ENCODE measurements around the gene SLC8A1.

SLC8A1 gene

DNA sequence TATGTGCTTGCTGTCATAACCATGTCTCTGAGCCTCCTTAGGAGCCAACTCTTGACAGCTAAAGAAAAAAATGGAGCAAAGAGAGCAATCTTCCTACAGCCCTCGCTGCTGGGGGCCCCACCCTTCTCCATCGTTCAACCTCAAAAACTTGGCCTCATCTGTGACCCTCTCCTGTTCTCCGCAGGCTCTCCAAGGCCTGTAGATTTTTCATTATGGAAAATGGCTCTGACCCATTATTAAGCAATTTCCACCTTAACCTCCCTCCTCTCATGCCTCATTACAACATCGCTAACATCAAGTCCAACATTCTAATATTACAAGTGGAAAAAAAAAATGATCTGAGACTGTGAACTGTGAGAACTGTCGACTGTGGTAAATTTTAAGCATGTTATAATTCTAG is 98.7 kb downstream of the SLC8A1 start:
- DNase-seq (ENCODE audit: low read depth): no peak

DNA sequence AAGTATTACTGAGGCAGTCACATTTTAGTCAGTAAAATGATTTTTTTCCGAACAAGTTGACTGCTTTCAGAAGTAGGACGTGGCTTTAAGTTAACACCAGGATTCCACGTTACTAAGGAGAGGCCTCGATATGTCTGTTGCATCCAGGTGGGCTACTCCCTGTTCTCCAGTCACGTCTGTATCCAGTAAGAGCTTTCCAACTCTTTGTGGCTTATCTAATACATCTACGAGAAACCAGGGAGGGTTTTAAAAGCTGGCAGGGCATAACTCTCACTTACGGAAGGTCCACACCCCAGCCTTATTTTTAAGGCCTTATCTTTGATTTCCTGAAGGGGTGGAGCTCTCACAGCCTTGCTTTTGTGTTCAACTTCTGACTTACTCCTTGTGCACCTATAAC is 99.2 kb downstream of the SLC8A1 start:
- DNase-seq (ENCODE audit: low read depth): no peak

DNA sequence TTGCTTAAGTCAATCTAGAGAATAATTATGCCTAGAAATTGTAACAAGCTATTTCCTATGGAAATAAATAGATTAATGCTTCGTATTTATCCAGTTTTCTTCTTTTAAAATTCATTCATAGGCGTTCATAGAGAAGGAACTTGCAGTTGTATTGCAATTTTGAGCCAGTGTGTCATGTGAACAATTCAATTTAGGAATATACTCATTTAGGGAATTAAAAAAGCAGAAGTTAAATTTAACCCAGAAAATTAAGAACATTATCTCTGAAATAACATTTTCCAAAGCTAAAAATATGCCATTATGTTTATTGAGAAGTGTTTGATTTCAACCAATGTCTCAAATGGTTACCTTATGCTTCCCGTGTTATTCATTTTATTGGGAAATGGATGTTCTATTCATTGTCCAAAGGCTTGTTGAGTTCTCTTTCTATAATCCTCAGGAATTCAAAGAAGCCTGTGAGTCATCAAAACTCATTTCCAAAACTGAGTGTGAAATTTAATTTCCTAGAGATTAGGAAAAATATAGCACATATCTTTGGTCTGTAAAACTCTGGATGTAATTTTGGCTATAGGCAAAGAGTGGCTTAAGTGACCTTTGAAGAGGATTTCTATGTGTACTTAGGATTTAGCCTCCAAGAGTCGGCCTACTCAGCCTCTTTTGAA is 99.7 kb downstream of the SLC8A1 start:
- no peak for DNase-seq (ENCODE audit: low read depth)

- DNase-seq (ENCODE audit: low read depth): no peak
Observed at GRCh38 chr2:40348665-40349064, 103.2 kb downstream of the SLC8A1 start.

DNA sequence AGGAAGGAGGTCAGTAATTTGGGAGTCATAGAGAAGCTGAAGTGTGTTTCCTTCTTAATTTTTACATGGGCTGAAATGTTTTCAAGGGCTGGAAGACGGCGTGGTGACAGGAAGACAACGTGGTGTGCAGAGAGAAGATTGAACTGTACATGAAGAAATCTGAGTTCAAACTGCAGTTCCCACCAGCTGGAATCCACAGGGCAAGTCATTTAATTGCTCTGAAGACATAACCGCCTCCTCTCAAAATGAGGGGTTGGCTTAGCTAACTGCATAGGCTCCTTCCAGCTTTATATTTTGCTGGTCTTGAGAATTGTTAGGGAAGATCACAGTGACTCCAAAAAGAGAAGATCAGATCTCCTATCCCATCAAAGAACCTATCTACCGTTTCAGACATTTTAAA is 103.9 kb downstream of the SLC8A1 start:
- DNase-seq (ENCODE audit: low read depth): no peak

DNA sequence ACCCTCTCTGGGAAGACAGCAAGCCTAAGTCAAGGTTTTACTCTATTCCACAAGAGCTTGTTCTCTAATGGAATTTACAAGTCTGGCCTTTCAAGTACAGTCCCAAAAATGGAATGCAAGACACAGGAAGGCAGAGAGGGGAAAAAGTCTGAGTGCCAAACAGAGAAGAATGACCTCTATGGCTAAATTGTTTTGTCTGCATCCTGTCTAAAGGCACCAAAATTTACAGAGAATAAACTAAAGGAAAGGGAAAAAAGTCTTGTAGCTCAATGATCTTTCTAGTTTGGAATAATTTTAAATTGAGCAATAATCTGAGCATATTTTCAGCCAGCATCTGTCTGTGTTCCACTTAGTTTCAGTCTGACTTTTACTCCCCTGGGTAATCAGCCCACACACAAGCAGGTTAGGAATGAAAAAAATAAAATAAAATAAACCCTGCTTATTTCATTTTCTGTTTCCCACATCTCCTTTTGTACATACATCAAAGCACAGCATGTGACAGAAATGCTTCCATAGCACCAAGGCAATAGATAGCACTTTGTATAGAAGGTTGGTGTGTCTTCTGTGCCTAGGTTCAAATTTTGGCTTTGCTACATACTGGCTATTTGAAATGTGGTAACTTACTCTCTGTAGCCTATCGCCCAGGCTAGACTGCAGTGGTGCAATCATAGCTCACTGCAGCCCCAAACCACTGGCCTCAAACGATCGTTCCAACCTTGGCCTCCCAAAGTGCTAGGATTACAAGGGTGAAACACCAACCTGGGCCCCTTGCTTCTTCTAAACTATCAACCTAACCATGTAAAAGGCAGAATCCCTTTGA is 105.1 kb downstream of the SLC8A1 start:
- no peak for DNase-seq (ENCODE audit: low read depth)

- DNase-seq (ENCODE audit: low read depth): no peak
Observed at GRCh38 chr2:40344364-40344763, 107.5 kb downstream of the SLC8A1 start.

GRCh38 chr2:40343902-40344301 is 108.0 kb downstream of the SLC8A1 start:
- no peak for DNase-seq (ENCODE audit: low read depth)

DNA sequence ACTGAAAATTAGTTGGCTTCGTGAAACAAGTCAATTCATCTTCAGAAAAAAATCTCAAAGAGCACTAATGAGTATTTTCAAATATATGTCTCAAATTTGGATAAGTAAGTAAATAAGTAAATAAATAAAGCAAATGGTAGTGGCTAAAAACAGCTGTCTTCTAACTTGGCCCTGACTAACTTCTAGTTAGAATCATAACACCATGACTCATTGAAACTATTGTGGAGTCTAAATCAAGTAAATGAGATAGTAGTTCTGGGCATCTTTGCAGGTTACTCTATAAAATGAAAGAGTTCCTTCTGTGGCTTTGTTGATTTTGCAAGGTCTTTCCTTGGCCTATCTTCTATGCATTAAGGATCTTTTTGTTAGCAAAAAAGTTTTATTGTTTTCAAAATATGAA is 110.7 kb downstream of the SLC8A1 start:
- no peak for DNase-seq (ENCODE audit: low read depth)

DNA sequence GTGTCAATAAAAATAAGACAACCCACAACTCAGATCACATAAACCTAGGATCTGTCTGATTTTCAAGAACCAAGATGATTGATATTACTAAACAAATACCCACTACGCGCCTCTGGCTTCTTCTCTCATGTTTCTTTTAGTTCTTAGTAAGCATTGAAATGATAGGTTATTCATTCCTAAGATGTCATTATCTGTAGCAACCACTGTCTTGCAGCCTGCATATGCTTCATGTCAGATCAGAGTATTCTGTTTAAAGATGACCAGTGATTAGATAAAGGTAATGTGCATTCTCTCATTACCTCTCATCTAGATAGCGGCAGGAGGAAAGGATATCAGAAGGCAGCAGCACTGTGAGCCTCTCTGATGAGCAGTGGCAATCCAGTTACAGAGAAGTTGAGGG is 112.9 kb downstream of the SLC8A1 start:
- no peak for DNase-seq (ENCODE audit: low read depth)

GRCh38 chr2:40332191-40332826 is 119.6 kb downstream of the SLC8A1 start:
- no peak for DNase-seq (ENCODE audit: low read depth)

DNA sequence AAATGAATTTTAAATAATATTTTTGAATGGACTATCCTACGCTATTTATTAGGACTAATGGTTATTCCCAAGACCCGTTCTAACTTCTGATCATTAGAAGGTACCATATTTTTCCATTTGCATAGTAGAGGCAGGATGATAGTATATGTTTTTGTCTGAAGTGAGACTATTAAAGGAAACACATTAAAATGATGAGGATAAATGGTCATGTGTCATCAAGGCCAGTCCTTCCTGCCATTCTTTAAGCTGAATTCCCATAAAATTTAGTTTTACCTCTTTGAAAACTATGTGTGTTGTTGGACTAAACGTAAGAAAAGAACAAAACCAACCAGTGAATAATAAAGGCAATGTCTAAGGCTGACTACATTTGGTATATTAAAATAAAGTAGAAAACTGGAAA is 121.8 kb downstream of the SLC8A1 start:
- DNase-seq (ENCODE audit: low read depth): no peak

GRCh38 chr2:40329739-40330030 is 122.2 kb downstream of the SLC8A1 start:
- no peak for DNase-seq (ENCODE audit: low read depth)

DNA sequence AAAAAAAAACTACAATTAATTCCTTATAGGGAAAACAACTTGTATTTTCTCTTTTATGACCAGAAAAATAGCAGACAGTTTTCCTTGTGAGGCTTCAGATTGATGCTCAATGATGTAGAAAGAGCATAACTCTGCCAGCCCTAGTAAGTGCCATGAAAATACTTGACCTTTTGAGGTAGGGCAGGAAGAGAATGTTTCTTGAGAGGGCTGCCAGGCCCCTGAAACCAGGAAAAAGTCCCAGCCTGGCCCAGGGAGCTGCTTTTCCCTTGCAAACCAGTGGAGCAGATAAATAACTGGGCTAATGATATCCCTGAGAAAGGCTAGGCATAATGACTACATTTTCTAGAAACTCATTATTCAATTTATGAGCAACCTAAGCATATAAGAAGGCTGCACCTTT is 126.8 kb downstream of the SLC8A1 start:
- DNase-seq (ENCODE audit: low read depth): no peak

GRCh38 chr2:40324656-40325055 is 127.2 kb downstream of the SLC8A1 start:
- no peak for DNase-seq (ENCODE audit: low read depth)

- no peak for DNase-seq (ENCODE audit: low read depth)
Observed at GRCh38 chr2:40321822-40322221, 130.1 kb downstream of the SLC8A1 start.

DNA sequence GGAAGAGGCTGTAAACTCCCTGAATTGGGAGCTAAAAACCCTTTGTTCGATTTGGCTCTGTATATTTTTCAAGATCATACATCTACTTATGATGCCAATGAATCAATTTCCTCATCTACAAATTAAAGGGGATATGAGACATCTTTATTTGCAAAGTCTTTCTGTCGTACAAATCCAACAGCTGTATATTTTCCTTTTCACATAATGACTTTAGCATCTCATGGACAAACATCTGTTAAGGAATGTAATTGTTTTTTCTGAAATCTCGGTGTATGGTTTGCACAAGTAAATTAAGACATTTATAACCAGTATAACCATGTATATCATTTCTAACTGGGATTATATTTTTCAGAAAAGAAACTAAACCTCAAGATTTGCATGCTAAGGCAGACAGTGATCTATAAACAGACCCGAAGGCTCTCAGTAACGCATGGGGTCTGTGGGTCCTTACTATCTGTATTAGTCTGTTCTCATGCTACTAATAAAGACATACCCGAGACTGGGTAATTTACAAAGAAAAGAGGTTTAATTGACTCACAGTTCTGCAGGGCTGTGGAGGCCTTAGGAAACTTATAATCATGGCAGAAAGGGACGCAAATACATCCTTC is 130.8 kb downstream of the SLC8A1 start:
- no peak for DNase-seq (ENCODE audit: low read depth)

DNA sequence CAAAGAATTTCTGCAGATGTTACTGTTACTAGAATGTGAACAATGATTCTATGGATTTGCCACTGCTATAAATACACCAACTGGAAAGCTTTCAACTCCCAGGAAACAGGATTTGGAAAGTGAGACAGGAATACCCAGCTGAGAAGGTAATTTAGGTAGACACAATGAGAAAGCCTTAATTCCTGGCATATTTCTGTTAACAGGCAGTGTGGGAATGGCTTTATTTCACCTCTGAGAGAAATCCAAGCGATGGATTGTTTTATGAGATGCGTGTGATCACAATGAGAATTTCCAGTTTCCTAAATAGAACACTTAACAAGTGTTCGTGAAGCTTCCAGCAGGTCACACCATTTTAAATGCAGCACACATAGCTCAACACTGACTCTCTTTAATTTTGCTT is 133.0 kb downstream of the SLC8A1 start:
- no peak for DNase-seq (ENCODE audit: low read depth)

- no peak for DNase-seq (ENCODE audit: low read depth)
Observed at GRCh38 chr2:40317761-40318160, 134.1 kb downstream of the SLC8A1 start.

- no peak for DNase-seq (ENCODE audit: low read depth)
Observed at GRCh38 chr2:40317046-40317445, 134.8 kb downstream of the SLC8A1 start.

GRCh38 chr2:40316620-40317019 is 135.3 kb downstream of the SLC8A1 start:
- no peak for DNase-seq (ENCODE audit: low read depth)

- no peak for DNase-seq (ENCODE audit: low read depth)
Observed at GRCh38 chr2:40315683-40316082, 136.2 kb downstream of the SLC8A1 start.

GRCh38 chr2:40311026-40311425 is 140.9 kb downstream of the SLC8A1 start:
- no peak for DNase-seq (ENCODE audit: low read depth)
